ENCODE measurements around the gene STXBP3. TPM values are rescaled to one million over a fixed set of nuclear protein-coding genes. Genes with fewer than 3 reads are reported as not detected.

STXBP3 gene
- total and polyA plus RNA-seq, 9 of the 15 experiments (the other 6 are each of a cell fraction or from before 2014, with no cell fraction given) = 32.5 to 52.5 (median 39.2) TPM

DNA sequence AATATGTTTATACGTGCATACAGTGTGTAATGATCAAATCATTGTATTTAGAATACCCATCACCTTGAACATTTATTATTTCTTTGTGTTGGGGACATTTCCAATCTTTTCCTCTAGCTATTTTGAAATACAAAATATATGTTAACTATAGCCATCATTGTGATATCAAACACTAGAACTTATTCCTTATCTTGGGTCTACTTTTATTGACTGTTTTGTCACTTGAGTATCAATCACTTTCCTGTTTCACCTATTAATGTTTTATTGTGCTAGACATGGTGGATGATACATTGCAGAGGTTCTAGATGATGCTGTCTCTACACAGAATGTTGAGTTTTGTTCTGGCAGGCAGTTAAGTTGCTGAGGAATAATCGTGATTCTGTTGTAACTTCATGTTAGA is 45.9 kb downstream of the STXBP3 start:
- intact Hi-C loops (cut with micrococcal nuclease) = no loop called here
- FAIRE-seq (no peak), ATAC-seq (no peak)

More for the DNA sequence above, 45.9 kb downstream of the STXBP3 start:
- ChIA-PET CTCF (ENCODE audit: low intra/inter-chr PET ratio) (no interaction called here), POLR2A (interaction anchor here (0.7 kb wide), 1 partner anchor 10 kb away, joined by 3 read pairs; no protein-coding TSS in a partner anchor)
- no peaks in the 10 kb centered on the region for H4K20me1 ChIP-seq (replicated peaks; ENCODE audit: control insufficient read depth, insufficient read depth, low read length)
- no peaks in the 10 kb centered on the region for H3K79me2 ChIP-seq (ENCODE audit: control insufficient read depth, insufficient read depth, low read length)
- in situ Hi-C loops (cut with MboI) = no loop called here
- H3K36me3 ChIP-seq (ENCODE audit: control insufficient read depth, insufficient read depth, low read length) = peaks cover 28% of the 10 kb centered on the region
- TF ChIP-seq, protein P1, sequence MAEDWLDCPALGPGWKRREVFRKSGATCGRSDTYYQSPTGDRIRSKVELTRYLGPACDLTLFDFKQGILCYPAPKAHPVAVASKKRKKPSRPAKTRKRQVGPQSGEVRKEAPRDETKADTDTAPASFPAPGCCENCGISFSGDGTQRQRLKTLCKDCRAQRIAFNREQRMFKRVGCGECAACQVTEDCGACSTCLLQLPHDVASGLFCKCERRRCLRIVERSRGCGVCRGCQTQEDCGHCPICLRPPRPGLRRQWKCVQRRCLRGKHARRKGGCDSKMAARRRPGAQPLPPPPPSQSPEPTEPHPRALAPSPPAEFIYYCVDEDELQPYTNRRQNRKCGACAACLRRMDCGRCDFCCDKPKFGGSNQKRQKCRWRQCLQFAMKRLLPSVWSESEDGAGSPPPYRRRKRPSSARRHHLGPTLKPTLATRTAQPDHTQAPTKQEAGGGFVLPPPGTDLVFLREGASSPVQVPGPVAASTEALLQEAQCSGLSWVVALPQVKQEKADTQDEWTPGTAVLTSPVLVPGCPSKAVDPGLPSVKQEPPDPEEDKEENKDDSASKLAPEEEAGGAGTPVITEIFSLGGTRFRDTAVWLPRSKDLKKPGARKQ (CRISPR knock-in tag; IDR thresholded peaks at IDR 0.05) = no peak
- TF ChIP-seq GTF2F1 (IDR thresholded peaks at IDR 0.05; ENCODE audit: low read depth, low read length) = no peak
- TF ChIP-seq, protein P2, sequence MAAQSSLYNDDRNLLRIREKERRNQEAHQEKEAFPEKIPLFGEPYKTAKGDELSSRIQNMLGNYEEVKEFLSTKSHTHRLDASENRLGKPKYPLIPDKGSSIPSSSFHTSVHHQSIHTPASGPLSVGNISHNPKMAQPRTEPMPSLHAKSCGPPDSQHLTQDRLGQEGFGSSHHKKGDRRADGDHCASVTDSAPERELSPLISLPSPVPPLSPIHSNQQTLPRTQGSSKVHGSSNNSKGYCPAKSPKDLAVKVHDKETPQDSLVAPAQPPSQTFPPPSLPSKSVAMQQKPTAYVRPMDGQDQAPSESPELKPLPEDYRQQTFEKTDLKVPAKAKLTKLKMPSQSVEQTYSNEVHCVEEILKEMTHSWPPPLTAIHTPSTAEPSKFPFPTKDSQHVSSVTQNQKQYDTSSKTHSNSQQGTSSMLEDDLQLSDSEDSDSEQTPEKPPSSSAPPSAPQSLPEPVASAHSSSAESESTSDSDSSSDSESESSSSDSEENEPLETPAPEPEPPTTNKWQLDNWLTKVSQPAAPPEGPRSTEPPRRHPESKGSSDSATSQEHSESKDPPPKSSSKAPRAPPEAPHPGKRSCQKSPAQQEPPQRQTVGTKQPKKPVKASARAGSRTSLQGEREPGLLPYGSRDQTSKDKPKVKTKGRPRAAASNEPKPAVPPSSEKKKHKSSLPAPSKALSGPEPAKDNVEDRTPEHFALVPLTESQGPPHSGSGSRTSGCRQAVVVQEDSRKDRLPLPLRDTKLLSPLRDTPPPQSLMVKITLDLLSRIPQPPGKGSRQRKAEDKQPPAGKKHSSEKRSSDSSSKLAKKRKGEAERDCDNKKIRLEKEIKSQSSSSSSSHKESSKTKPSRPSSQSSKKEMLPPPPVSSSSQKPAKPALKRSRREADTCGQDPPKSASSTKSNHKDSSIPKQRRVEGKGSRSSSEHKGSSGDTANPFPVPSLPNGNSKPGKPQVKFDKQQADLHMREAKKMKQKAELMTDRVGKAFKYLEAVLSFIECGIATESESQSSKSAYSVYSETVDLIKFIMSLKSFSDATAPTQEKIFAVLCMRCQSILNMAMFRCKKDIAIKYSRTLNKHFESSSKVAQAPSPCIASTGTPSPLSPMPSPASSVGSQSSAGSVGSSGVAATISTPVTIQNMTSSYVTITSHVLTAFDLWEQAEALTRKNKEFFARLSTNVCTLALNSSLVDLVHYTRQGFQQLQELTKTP (IDR thresholded peaks at IDR 0.05; ENCODE audit: low read depth in 1 of 2, partially characterized antibody in 2 of 2) = peak in 1 of 2 experiments; percentile 59
- no peaks in the 10 kb centered on the region for H3K4me1 ChIP-seq (replicated peaks in 1 of 2; ENCODE audit: control insufficient read depth in 2 of 2, insufficient read depth in 2 of 2, low read length in 2 of 2)
- H3K4me2 ChIP-seq (ENCODE audit: insufficient read depth, low read length) = no peak overlapping the region
- no peak overlapping the region for H3K4me3 ChIP-seq
- H2AFZ ChIP-seq (ENCODE audit: low read depth, low read length) = no peak overlapping the region
- no peaks in the 10 kb centered on the region for H3K9me1 ChIP-seq (ENCODE audit: control insufficient read depth, insufficient read depth, low read length)
- no peak overlapping the region for H3K9ac ChIP-seq (ENCODE audit: insufficient read depth in 1 of 2, low read depth in 2 of 2, low read length in 2 of 2)
- BruUV-seq (replicated peaks) = no TSS peak
- no peak overlapping the region for H3K27ac ChIP-seq (ENCODE audit: extremely low read depth, low read depth, low read length)
- 38% methylated on average over 2 of the region's 2 CpGs for WGBS (ENCODE audit: insufficient coverage, low coverage, missing lambda C conversion rate)
- H3K9me3 ChIP-seq (replicated peaks; ENCODE audit: control insufficient read depth, insufficient read depth, low read depth, low read length) = 0 out of 2 replicates have a peak, but pooled peaks cover 6% of the 10 kb centered on the region
- no peaks in the 10 kb centered on the region for H3K27me3 ChIP-seq (ENCODE audit: control insufficient read depth in 2 of 2, insufficient read depth in 2 of 2, low read length in 2 of 2)
- no peak for DNase-seq (ENCODE audit: extremely low read depth in 1 of 4, low spot score in 3 of 4)
